ENCODE measurements around the gene IRF2BP1.
"Not testable (repeated sequence)": the region's sequence is repeated elsewhere in the genome, so short reads cannot be mapped to it uniquely, and the experiment has no call there.

IRF2BP1 gene

DNA sequence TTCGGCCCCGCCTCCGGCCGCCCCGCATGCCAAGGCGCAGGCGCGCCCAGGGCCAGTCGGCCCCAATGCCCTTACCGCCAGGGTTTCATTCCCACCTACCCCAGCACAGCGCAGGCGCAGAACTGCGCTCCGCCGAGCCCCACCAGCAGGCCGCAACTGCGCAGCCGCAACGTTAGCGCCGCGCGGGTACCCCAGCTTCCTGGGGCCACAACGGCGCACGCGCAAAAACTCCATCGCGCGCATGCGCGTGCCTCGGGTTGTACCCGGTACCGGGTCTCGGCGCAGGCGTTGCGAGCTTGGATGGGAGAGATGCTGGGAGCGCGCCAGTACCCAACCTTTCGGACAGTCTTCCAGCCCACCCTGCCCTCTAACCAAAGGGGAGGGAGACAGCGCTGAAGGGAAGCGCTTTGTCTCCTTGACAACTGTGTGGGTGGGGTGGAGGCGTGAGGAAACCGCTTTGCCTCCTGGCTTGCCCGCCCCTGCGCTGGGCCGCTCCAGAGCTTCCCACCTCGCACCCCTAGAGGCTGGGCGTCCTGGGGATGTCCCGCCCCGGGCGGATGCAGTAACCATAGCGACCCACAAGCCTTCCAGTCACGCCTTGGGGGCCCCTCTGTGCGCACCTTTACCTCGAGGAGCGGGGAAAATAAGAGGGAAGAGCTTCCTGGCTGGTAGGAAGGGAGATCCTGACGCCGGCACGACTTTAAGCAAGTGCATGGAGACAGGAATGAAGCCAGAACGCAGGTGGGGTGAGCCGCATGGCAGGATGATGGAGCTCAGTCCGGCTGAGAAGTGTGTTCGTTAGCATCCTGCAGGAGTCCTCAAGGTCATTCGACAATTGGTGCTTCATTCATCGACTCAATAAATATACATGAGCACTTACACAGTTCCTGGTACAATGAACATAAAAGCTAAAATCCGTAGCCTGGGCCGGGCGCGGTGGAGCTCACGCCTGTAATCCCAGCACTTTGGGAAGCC is 17.0 kb upstream of the IRF2BP1 start:
- peak; percentile 95 for DNase-seq

DNA sequence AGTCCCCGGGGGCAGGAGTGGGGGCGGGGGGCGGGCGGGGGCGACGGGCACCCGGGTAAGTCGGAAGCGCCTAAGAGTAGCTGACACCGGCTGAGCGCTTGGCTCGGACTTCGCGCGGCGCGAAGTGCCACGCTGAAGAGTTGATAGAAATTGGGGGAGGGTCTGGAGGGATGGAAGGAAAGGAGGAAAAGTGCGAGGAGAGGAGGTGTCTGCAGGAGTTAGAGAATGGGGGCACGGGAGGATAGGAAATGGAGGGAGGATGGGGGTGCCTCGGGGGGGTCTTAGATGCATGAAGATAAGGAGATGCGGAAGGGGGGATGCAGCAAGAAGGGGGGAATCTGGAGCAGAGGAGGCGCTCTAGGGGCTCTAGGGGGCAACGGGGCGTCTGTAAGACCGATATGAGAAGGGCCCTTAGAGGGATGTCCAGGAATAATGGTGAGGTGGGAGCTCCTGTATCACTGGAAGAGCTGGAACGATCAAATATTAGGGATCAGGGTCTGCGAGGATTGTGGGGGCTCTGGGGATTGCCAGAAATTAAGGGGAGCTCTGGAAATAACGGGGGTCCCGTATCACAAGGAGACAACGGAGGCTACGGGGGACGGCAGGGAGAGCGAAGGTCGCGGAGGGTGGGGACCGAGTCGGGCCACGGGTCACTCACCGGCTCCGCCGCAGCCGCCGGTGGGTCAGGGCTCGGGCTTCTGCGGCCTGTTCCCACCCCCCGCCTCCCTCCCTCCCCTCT is 16.1 kb upstream of the IRF2BP1 start, which contains the start of gene MYPOP:
Gene MYPOP (minus strand): TSS at position 702 of the 739 bp plus-strand sequence. CDS start 840 bp downstream, outside the sequence.
- DNase-seq, result no peak

GRCh38 chr19:45901432-45901911 is 15.5 kb upstream of the IRF2BP1 start:
- peak; percentile 18 for DNase-seq

DNA sequence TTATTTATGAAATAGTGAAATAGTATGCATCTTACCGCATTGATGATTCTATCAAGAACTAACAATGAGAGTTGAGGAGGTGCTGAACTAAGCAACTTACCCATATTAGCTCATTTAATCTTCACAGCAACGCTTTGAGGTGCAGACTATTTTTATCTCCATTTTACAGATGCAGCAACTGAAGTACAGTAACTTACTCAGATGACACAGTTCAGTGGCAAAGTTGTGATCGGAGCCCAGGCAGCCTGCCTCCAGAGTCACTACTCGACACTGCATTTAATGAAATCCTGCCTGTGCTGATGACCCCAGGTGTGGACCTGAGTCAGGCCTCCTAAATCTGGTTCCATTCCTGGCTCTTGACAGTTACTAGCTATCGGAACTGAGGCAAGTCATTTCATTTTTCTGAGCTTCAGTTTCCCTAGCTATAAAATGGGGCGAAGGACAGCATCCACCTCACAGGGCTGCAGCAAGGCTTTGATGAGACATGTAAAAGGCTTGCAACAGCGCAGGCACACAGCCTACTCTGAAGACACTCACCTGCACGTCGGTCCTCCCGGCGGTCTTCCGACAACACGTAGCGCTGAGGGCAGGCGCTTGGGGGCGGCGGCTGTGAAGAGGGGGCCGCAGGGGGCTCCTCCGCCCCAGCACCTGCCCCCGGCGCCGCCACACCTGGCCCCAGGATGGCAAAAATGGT is 14.9 kb upstream of the IRF2BP1 start:
- DNase-seq, result no peak

DNA sequence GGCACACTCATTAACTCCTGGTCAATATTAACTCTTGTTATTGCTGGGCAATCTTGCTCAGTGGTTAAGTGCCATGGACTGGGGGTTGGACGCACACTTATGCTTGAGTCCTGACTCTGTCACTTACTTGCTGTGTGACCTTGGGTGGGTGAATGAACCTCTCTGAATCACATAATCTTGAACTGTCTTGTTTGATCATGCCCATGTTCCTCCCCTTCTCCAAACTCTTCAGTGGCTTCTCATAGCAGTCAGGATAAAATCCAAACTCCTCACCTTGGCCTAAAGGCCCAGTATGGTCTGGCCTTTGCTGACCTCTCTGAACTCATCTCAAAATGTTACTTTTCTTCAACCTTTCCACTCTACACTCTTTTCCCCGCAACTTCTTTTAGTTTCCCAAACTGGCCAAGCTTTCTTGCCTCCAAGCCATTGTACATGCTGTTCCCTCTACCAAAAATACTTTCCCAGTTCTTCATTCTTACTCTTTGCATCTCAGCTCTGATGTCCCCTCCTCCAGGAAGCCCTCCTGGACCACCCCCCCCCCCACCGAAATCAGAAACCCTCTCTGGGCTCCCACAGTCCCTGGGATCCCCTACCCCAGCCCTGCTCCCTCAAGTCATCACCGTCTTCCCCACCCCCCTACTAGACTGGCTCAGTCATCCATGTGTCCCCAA is 14.1 kb upstream of the IRF2BP1 start:
- DNase-seq, result no peak

- DNase-seq, result no peak
Observed at GRCh38 chr19:45899253-45899652, 13.3 kb upstream of the IRF2BP1 start.

- DNase-seq, result no peak
Observed at GRCh38 chr19:45897261-45897812, 11.4 kb upstream of the IRF2BP1 start.

DNA sequence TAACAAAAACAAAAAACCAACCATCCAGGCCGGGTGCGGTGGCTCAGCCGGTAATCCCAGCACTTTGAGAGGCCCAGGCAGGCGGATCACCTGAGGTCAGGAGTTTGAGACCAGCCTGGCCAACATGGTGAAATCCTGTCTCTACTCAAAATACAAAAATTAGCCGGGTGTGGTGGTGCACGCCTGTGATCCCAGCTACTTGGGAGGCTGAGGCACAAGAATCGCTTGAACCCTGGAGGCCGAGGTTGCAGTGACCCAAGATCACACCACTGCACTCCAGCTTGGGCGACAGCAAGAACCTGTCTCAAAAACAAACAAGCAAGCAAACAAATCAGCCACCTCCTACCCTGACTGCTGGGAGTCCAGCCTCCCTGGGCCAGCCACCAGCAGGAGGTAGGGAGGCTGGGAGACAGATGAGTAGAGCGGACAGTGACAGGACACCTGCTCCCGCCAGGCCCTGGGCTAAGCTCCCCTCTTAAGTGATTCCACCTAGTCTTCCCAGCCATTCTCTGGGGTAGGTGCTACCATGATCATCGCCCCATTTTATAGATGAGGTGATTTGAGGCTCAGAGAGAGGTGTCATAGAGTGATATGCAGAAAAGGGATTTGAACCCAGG is 10.2 kb upstream of the IRF2BP1 start:
- DNase-seq, result not testable (repeated sequence)

DNA sequence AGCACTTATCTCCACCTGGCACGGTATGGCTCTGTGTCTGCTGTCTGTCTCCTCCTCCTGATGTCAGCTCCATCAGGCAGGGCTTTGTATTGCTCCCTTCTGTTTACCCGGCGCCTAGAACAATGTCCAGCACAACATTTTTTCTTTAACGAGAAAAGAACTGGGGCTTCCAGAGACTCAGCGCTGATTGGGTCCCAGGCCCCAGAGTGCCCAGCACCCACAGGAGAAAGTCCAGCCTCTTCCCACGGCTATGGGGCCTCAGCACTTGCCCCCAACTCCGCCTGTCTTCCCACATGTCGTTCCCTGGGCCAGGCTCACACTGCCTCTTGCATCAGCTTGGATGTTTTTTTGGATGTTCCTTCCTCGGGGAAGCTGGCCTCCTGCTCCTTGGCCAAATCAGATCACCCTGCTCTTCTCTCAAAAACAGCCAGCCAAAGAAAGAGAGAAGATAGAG is 9.6 kb upstream of the IRF2BP1 start:
- no peak for DNase-seq

GRCh38 chr19:45890877-45891276 is 4.9 kb upstream of the IRF2BP1 start:
- no peak for DNase-seq

DNA sequence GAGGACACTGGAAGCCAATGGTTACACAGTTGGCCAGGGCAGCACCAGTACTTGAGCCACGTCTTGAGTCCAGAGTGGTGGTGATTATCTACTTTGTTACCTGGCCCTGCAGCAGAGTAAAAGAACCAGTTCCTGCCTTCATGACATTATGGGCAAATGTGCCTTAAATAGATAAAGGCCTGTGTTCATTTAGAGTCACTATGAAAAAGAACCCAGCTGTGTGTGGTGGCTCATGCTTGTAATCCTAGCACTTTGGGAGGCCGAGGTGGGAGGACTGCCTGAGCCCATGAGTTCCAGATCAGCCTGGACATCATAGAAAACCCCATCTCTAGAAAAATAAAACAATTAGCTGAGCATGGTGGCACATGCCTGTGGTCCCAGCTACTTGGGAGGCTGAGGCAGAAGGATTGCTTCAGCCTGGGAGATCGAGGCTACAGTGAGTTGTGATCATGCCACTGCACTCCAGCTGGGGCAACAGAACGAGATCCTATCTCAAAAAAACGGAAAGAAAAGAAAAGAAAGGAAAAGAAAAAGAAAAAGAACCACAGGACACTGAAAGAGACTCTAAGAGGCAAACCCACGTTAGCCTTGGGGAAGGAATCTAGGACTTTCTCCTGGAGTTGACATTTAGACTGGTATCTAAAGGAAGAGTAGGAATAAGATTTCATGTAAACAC is 3.4 kb upstream of the IRF2BP1 start:
- DNase-seq, result no peak

GRCh38 chr19:45887200-45887710 is 1.3 kb upstream of the IRF2BP1 start:
- no peak for DNase-seq

- DNase-seq, result peak; percentile 94
Observed at GRCh38 chr19:45886427-45887199, 672 bp upstream of the IRF2BP1 start.

DNA sequence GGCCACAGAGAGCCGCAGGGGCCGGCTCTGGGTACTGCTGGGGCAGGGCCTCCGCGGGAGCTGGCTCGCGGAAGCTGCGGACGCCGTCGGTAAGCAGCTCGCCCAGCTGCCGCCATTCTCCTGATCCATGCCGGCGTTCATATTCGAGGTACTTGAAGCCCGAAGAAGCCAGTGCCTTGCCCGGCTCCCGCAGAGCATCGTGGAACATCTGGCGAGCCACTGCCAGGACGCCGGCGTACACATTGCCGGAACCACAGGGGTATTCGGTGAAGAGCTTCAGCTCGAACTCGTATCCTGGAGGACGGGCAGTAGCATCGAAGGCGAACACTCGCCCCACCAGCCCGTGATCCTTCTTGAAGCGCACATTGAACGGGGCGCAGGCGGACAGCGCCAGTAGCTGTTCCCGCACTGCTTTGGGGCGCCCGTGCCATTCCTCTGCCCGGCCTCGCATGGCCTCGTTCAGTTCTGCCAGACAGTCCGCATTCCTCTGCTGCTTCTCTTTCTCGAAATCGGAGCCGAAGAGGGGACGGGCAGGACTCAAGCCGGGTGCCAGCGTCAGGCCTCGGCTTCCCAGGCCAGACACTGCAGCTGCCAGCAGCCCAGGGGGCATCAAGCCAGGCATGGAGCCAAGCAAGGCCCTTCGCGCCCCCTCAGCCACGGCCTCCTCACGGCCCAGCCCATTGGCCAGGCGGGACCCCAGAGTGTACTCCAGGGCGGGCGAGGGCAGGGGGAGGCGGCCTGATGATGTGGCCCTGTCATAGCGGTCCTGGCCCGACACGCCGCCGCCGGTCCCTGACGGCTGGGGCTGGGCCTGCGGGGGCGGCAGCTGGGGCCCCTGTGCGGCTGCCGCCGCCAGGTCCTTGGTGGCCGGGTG is 1.0 kb downstream of the IRF2BP1 start:
- DNase-seq, result peak; percentile 28

DNA sequence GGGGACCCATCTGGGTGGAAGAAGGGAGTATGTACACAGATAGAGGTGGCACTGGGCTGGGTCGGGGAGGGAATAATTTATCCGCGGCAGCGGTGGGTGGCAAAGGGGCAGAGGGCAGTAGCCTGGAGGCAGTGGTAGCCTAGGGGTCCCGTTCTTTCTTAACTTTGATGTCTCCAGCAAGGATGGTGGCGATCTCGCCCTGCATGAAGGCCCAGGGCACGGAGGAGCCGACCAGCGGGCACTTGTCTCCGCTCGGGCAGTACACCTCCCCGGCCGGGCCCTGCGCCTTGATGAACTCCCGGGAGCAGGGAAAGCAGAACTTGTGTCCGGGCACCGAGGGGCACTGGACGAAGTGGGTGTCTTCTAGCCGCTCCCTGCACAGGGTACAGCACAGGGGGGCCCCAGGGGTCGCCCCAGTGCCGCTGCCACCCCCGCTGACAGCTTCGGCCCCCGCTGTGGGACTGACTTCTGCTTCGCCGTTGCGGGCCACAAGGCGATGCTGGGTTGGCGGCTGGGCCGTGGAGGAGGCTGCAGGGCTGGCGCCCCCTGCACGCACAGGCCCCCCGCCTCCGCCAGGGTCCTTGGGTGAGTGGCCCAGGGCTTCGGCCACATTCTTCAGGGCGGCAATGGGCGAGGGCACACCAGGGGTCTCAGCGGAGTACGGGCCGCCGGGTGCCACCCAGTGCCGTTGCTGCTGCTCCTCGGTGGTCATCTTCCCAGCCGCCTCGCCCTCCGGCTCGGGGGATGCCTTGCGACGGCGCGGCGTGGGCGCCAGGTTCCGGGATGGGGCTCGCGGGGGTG is 1.9 kb downstream of the IRF2BP1 start:
- no peak for DNase-seq

- no peak for DNase-seq
Observed at GRCh38 chr19:45883586-45883880, 2.4 kb downstream of the IRF2BP1 start.

DNA sequence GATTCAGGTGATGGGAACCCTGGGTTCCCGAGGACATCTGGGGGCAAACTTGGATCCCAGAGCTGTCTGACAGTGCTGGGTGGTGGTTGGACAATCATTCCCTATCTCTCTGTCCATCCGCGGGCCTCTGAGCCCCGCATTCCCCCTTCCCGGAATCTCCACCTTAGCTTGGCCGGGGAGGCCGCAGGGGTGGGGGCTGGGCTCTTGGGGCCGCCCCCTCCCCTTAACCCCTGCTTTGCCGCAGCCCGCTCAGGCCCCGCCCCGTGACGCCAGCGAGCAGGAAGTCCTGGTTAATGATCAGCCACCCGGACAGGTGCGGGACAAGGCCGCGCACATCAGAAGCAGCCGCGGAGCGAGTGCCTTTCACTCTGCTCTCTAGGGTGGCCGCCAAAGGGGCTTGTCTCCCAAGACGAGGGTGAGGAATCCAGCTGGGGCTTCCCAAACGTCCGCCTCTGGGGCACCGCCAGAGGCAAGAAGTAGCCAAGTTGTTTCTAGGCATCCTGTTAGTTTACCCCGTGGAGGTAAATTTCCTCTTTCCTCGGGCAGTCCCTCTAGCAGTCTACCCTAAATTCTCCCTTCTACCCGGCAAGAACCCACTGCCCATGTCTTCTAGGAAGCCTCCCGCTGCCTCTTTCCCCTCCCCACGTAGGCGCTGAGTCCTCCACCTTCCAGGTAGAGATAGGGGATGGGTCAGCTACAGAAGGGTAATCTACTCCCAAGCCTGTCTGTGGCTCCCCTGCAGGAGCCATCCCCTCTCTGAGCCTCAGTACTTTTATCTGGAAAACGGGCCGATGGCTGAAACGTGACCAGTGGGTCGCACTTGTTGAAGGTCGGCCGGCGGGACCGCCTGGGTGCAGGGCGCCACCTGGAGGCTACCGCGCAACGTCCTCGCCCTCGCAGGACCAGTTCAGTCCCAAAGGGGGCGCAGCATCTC is 3.0 kb downstream of the IRF2BP1 start:
- peak; percentile 80 for DNase-seq
